GM18868 (cell line): ENCODE measurements around the gene SLC49A3.

Experiments
- ATAC-seq: cut with Tn5 transposase; IDR thresholded peaks from one replicate; pipeline ENCODE4 v1.9.1; 2021; ENCODE audit warnings: mild to moderate bottlenecking, moderate library complexity; ENCODE audit not compliant: unreplicated experiment

Gene SLC49A3

DNA sequence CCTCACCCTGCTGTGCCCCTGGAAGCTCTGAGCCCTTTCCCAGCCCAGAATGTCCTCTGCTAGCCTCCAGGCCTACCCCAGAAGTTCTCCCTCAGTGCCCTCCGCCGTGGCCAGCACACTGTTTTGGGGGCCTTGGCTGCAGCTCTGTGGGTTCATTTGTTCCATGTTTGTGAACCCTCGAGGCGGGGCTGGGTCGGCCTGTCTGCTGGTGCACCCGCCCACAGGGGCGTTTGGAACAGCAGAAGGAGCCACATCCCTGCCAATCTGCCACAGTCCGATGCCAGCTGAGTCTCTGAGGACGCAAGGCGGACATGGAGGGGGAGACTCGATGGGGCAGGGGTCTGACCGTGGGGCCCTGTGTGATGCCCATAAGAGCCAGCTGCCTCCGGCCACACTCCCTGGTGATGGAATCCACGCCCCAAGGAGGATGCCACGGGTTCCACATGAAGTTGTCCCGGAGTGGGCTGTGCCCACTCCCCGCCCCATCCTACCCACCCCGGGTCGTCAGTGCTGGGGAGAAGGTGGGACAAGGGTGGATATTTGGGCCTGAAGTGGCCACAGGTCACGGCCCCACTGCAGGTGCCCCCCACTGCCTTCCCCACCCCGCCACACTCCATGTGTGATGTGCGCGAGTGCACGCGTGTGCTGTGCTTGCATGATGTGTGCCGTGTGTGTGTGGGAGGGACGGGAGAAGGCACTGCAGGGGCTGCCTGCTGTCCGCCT is 22.0 kb downstream of the SLC49A3 start:
- no peak for ATAC-seq

DNA sequence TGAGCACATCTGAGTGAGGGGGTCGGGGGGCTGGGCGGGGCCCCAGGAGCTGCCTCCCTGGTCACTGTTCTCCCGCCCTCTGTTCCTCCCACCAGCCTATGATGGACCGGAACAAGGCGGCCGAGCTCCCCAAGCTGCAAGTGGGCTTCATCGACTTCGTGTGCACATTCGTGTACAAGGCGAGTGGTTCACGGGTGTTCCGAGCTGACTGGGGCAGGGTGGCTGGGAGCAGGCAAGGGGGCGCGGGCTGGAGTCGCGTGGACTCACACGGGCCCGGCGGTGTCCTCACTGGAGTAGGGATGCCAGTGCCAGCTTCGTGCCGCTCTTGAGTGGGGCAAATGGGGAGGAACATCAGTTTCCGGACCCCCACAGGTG is 22.5 kb downstream of the SLC49A3 start:
- ATAC-seq = no peak

- ATAC-seq = no peak
Measured at GRCh38 chr4:665751-666435, 23.1 kb downstream of the SLC49A3 start.

DNA sequence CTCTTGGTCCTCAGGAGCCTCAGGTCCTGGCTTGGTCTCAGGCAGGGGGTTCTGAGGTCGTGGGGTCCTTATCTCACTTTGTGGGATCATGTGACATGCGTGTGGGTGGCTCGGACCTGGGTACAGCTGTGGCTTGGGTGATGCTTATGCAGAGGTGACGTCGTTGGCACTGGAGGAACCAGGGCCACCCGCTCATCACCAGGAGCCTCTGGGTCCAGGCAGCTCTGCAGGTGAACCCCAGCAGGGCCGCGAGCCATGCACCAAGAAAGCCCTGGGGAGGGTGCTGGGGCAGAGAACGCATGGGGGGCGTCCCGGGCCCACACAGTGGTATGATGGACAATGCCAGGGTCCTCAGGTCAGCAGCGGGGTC is 23.6 kb downstream of the SLC49A3 start:
- no peak for ATAC-seq

DNA sequence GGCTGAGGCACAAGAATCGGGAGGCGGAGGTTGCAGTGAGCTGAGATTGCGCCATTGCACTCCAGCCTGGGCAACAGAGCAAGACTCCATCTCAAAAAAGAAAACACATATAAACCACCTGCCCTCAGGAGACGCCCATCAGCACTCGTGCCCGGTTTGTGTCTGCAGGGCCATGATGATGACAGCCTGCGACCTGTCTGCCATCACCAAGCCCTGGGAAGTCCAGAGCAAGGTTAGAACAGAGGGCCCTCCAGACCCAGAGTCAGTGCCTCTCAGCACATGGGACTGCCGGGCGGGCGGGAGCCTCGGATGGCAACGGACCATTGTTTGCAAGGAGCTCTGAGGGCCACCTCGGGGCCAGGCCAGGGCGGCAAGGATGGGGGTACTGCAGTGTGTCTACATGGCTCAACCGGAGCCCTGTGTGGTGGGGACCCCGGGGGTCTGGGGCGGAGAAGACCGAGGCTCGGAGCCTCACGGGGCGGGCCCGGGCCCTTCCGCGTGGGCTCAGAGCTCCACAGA is 24.2 kb downstream of the SLC49A3 start:
- no peak for ATAC-seq

DNA sequence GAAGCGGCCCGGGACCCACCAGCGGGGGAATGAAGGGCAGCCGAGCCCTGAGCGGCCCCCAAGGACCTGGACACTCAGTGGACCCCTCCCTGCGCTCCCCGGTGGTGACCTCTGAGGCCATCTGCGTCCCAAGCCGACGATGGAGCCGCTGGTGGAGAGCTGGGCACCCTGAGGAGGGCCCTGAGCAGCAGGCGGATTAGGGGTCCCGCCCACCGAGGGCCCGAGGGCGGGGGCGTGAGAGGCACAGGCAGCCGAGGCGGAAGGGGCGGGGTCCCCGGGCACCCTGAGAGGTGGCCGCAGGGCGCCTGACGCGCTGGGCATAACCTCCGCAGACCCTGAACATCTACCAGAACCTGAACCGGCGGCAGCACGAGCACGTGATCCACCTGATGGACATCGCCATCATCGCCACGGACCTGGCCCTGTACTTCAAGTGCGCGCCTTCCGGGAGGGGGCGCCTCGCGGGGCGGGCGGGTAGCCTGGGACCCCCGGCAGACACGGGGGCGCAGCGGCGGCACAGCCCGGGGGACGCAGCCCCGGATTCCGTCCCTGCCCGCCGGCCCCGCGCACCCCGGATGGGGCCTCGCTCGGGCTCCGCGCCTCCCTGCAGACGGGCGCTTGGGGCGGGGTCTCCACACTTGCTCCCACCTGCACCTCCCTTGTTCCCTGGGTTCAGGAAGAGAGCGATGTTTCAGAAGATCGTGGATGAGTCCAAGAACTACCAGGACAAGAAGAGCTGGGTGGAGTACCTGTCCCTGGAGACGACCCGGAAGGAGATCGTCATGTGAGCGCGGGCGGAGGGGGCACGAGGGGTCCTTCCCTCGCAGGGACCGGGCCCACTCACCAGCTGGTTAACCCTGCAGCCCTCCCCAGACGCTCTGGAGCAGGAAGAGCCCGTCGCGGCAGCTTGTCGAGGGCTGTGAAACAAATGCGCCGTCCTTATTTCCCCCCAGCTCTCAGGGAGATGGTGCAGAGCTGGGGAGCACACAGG is 25.2 kb downstream of the SLC49A3 start:
- peak; percentile 67 for ATAC-seq

DNA sequence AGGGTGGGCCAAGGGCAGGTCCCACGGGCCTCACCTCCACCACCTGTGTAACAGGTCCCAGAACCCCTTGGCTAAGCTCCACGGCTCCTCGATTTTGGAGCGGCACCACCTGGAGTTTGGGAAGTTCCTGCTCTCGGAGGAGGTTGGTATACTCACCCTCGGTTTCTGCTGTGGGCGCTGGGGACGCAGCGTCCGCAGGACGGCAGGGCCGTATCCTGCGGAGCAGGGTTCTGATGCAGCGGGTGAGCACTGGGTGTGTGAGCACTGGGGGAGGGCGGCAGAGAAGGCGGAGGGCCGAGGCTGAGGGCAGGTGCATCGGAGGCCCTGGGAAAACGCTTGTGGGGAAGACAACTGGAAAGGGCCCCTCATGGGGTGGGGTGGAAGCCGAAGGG is 25.9 kb downstream of the SLC49A3 start:
- peak; percentile 13 for ATAC-seq

GRCh38 chr4:661881-662761 is 26.8 kb downstream of the SLC49A3 start:
- ATAC-seq = no peak

GRCh38 chr4:661231-661630 is 27.7 kb downstream of the SLC49A3 start:
- ATAC-seq = no peak

DNA sequence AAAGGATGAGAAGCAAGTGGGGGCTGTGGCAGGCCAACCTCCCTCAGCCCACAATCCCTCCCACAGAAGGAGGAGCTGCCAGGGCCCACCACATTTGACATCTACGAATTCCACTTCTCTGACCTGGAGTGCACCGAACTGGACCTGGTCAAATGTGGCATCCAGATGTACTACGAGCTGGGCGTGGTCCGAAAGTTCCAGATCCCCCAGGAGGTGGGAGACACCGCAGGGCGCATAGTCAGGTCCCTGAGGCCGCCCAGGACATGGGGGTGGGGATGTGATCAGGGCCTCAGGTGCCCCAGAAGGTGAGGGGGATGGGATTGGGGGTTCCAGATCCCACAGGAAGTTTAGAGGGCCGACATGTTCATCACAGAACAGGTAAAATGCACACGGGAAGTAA is 28.6 kb downstream of the SLC49A3 start:
- ATAC-seq = no peak

DNA sequence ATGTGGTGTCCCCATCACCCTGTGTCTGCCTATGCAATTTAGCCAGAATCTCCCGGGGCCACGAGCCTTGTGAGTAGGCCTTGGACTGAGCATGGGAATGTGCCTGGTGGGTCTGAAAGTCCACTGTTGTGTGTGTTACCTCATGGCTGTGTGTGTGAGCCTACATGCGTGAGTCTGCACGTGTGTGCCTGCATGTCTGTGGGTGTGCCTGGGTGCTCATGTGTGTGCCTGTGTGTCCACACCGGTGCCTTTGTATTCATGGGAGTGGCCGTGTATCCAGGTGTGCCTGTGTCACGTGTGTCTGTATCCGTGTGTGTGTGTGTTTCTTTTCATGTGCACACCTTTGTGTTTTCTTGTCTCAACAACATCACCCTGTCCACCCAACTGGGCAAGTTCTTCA is 29.1 kb downstream of the SLC49A3 start:
- no peak for ATAC-seq

GRCh38 chr4:658681-659667 is 30.0 kb downstream of the SLC49A3 start:
- no peak for ATAC-seq

GRCh38 chr4:657834-658667 is 30.9 kb downstream of the SLC49A3 start:
- ATAC-seq = no peak

DNA sequence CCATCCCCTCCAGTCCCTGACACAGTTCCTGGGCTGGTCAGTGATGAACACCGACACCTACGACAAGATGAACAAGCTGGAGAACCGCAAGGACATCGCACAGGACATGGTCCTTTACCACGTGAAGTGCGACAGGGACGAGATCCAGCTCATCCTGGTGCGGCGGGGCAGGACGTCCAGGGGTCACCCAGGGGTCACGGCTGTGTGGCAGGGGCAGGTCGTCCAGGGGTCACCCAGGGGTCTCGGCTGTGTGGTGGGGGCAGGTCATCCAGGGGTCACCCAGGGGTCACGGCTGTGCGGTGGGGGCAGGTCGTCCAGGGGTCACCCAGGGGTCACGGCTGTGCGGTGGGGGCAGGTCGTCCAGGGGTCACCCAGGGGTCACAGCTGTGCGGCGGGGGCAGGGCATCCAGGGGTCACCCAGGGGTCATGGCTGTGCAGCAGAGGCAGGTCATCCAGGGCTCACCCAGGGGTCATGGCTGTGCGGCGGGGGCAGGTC is 31.6 kb downstream of the SLC49A3 start:
- no peak for ATAC-seq

GRCh38 chr4:656436-657337 is 32.3 kb downstream of the SLC49A3 start:
- no peak for ATAC-seq

- no peak for ATAC-seq
Measured at GRCh38 chr4:655464-656151, 33.3 kb downstream of the SLC49A3 start.
